GM15510 (cell line): Measurements from ENCODE around the gene LGI2.

Experiments
- POLR2A ChIP-seq: IDR thresholded peaks from 3 replicates; pipeline ENCODE4 v1.6.1; 2011; ENCODE audit warnings: borderline replicate concordance; ENCODE audit not compliant: insufficient read length; ENCODE audit errors: extremely low read depth

The LGI2 gene

DNA sequence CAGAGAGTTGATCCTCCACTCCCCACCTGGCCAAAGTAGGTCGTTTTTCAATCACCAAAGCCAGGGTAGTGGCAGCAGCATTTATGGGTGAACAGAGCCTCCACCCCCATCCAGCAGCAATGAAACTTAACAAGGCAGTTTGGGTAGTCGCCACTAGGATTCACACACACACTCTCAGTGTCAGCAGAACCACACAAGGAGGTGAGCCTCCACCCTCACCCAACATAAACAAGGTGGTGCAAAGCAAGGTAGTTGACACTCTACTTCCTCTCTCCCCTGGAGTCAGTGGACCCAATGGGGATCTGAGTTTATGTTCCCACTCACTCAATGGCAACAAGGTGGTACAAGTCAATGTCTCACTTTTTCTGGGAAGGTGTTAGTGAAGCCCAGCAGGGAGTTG lies 67.5 kb downstream of the LGI2 start:
- no peak for TF ChIP-seq POLR2A

DNA sequence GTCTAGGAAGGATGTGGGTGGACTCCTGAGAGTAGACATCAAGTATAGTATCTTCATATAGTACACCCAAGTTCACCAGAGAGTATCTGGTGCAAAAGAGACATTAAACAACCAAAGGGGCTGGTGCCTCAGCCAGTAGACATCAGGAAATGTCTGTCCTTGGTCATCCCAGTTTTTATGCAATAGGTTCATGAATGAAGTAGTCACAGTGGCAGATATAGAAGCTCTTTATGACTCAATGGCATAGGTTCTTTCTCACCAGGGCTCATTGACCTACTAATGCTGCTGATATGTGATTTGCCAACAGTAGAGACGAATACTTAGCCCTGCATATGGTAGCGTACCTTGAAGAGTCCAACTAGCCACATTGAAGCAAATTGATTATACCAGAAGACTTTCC lies 72.9 kb downstream of the LGI2 start:
- no peak for TF ChIP-seq POLR2A

DNA sequence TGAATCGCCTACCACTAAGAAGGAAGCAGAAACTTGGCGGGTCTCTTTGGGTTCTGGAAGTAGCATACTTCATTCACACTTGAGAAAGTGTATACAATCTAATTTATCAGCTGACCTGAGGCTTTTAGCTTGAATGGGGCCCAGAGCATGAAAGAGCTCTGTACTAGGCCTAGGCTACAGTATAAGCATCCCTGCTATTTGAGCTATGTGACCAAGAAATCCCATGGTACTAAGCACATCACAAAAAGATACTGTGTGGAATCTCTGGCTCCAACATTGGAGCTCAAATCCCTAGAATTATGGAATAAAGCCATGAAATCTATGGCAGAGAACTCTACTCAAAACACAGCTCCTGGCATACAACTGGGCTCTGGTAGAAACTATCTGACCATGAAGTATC lies 74.0 kb downstream of the LGI2 start:
- no peak for TF ChIP-seq POLR2A

- TF ChIP-seq POLR2A: no peak
These were observed 74.7 kb downstream of the LGI2 start for GRCh38 chr4:24956091-24956490.

DNA sequence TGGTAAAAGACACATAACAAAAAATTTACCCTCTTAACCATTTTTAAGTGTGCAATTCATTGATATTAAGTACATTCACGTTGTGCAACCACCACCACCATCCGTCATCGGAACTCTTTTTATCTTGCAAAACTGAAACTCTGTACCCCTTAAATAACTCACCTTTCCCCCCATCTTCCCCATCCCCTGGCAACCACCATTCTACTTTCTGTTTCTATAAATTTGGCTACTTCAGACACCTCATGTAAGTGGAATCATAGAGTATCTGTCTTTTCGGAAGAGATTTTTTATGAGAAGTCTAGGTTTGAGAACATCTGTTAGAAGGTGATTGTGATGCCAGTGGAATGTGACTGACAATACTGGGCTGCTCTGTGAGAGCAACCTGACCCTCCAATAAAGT lies 78.1 kb downstream of the LGI2 start:
- no peak for TF ChIP-seq POLR2A

GRCh38 chr4:24949970-24950369 lies 80.8 kb downstream of the LGI2 start:
- no peak for TF ChIP-seq POLR2A
